ENCODE data around the gene HBM.
"Not testable (repeated sequence)": the region's sequence is repeated elsewhere in the genome, so short reads cannot be mapped to it uniquely, and the experiment has no call there.

Gene HBM

GRCh38 chr16:173928-174769, 8.4 kb downstream of the HBM start:
- not testable (repeated sequence) for H3K9ac ChIP-seq (ENCODE audit: insufficient read length, low read depth); DNase-seq (ENCODE audit: low read depth, low spot score); H3K4me3 ChIP-seq (ENCODE audit: insufficient read length, low read depth); H3K9me3 ChIP-seq (ENCODE audit: insufficient read depth, low read length); H3K36me3 ChIP-seq (ENCODE audit: insufficient read depth, insufficient read length, low read length); H3K4me1 ChIP-seq (ENCODE audit: insufficient read depth, insufficient read length)
- peaks cover 71% of the 10 kb centered on the region for H3K27me3 ChIP-seq (ENCODE audit: insufficient read depth, insufficient read length)

GRCh38 chr16:175011-175949, 9.5 kb downstream of the HBM start:
- Histone ChIP-seq H3K9ac (ENCODE audit: insufficient read length, low read depth) (no peak overlapping the region), H3K4me3 (ENCODE audit: insufficient read length, low read depth) (no peak overlapping the region), H3K9me3 (ENCODE audit: insufficient read depth, low read length) (no peaks in the 10 kb centered on the region), H3K36me3 (ENCODE audit: insufficient read depth, insufficient read length, low read length) (no peaks in the 10 kb centered on the region), H3K27me3 (ENCODE audit: insufficient read depth, insufficient read length) (peaks cover 78% of the 10 kb centered on the region), H3K4me1 (ENCODE audit: insufficient read depth, insufficient read length) (peaks cover 6% of the 10 kb centered on the region)
- no peak for DNase-seq (ENCODE audit: low read depth, low spot score)
- TF ChIP-seq YY1 (IDR thresholded peaks at IDR 0.05; ENCODE audit: insufficient read depth, insufficient read length) (no peak), ZNF274 (IDR thresholded peaks at IDR 0.05; ENCODE audit: low read depth, low read length) (no peak), SUZ12 (IDR thresholded peaks at IDR 0.05; ENCODE audit: extremely low read depth, insufficient read depth, insufficient read length) (no peak)

GRCh38 chr16:176006-176405, 10.2 kb downstream of the HBM start:
- peaks cover 72% of the 10 kb centered on the region for H3K27me3 ChIP-seq (ENCODE audit: insufficient read depth, insufficient read length)
- H3K9me3 ChIP-seq (ENCODE audit: insufficient read depth, low read length); H3K4me1 ChIP-seq (ENCODE audit: insufficient read depth, insufficient read length); H3K9ac ChIP-seq (ENCODE audit: insufficient read length, low read depth); DNase-seq (ENCODE audit: low read depth, low spot score); H3K36me3 ChIP-seq (ENCODE audit: insufficient read depth, insufficient read length, low read length); H3K4me3 ChIP-seq (ENCODE audit: insufficient read length, low read depth): not testable (repeated sequence)

GRCh38 chr16:176477-177382, 11.0 kb downstream of the HBM start, which contains the start of gene HBA1:
Gene HBA1, plus strand, starts transcription at chr16:176680. Its CDS starts 37 bp downstream, at chr16:176717.
- H3K4me3 ChIP-seq (ENCODE audit: insufficient read length, low read depth); H3K36me3 ChIP-seq (ENCODE audit: insufficient read depth, insufficient read length, low read length); H3K9ac ChIP-seq (ENCODE audit: insufficient read length, low read depth); H3K9me3 ChIP-seq (ENCODE audit: insufficient read depth, low read length); H3K4me1 ChIP-seq (ENCODE audit: insufficient read depth, insufficient read length); DNase-seq (ENCODE audit: low read depth, low spot score): not testable (repeated sequence)
- H3K27me3 ChIP-seq (ENCODE audit: insufficient read depth, insufficient read length): peaks cover 65% of the 10 kb centered on the region

GRCh38 chr16:177394-177822, 11.6 kb downstream of the HBM start:
- no peaks in the 10 kb centered on the region for H3K9me3 ChIP-seq (ENCODE audit: insufficient read depth, low read length)
- DNase-seq (ENCODE audit: low read depth, low spot score): no peak
- H3K4me3 ChIP-seq (ENCODE audit: insufficient read length, low read depth): no peak overlapping the region
- no peak for TF ChIP-seq SUZ12 (IDR thresholded peaks at IDR 0.05; ENCODE audit: extremely low read depth, insufficient read depth, insufficient read length)
- TF ChIP-seq ZNF274 (IDR thresholded peaks at IDR 0.05; ENCODE audit: low read depth, low read length): no peak
- TF ChIP-seq YY1 (IDR thresholded peaks at IDR 0.05; ENCODE audit: insufficient read depth, insufficient read length): no peak
- H3K36me3 ChIP-seq (ENCODE audit: insufficient read depth, insufficient read length, low read length): peaks cover 3% of the 10 kb centered on the region
- H3K27me3 ChIP-seq (ENCODE audit: insufficient read depth, insufficient read length): peaks cover 62% of the 10 kb centered on the region
- no peak overlapping the region for H3K9ac ChIP-seq (ENCODE audit: insufficient read length, low read depth)
- peaks cover 8% of the 10 kb centered on the region for H3K4me1 ChIP-seq (ENCODE audit: insufficient read depth, insufficient read length)

- peaks cover 61% of the 10 kb centered on the region for H3K27me3 ChIP-seq (ENCODE audit: insufficient read depth, insufficient read length)
- TF ChIP-seq ZNF274 (IDR thresholded peaks at IDR 0.05; ENCODE audit: low read depth, low read length): no peak
- no peak for TF ChIP-seq YY1 (IDR thresholded peaks at IDR 0.05; ENCODE audit: insufficient read depth, insufficient read length)
- TF ChIP-seq SUZ12 (IDR thresholded peaks at IDR 0.05; ENCODE audit: extremely low read depth, insufficient read depth, insufficient read length): no peak
- no peak overlapping the region for H3K9ac ChIP-seq (ENCODE audit: insufficient read length, low read depth)
- H3K36me3 ChIP-seq (ENCODE audit: insufficient read depth, insufficient read length, low read length): peaks cover 7% of the 10 kb centered on the region
- no peak overlapping the region for H3K4me3 ChIP-seq (ENCODE audit: insufficient read length, low read depth)
- peaks cover 8% of the 10 kb centered on the region for H3K4me1 ChIP-seq (ENCODE audit: insufficient read depth, insufficient read length)
- DNase-seq (ENCODE audit: low read depth, low spot score): no peak
- no peaks in the 10 kb centered on the region for H3K9me3 ChIP-seq (ENCODE audit: insufficient read depth, low read length)
These were observed 12.3 kb downstream of the HBM start for GRCh38 chr16:177981-178667.

Data from NT2/D1 (cell line).